Hematopoietic multipotent progenitor cell treated with erythropoietin and hydrocortisone succinate and interleukin-3 and kit ligand, for 4 days (in vitro differentiated cells): ENCODE measurements around the gene FAM72A.
A peak's percentile ranks its signal among the peaks of the same experiment; 100 is the strongest.
"Not testable (repeated sequence)": the region's sequence is repeated elsewhere in the genome, so short reads cannot be mapped to it uniquely, and the experiment has no call there.

Experiments used
- DNase-seq: peaks from one replicate; pipeline ENCODE4 v3.0.0-alpha.2; 2015

The FAM72A gene

GRCh38 chr1:206215600-206216392, 13.2 kb upstream of the FAM72A start:
- DNase-seq: not testable (repeated sequence)

- DNase-seq: not testable (repeated sequence)
Measured at GRCh38 chr1:206210802-206211201, 8.2 kb upstream of the FAM72A start.

DNA sequence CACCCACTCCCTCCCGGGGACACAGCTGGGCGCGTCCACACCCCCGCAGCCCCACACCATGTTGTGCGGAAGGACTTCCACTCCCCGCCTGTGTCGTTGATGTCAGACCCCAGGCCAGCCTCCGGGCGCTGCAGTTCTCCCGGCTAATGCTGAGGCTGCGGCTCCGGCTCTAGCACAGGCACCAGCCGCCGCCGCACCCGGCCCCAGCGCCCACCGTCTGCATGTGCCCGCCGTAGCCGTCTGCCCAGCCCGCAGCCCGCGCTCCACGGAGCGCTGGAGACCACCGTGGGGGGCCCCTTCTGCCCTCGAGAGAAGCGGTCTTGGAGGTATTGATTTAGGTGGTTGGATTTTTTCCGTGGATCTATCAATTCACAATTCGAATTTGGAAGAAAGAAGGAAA, 2.9 kb upstream of the FAM72A start:
- DNase-seq: not testable (repeated sequence)

DNA sequence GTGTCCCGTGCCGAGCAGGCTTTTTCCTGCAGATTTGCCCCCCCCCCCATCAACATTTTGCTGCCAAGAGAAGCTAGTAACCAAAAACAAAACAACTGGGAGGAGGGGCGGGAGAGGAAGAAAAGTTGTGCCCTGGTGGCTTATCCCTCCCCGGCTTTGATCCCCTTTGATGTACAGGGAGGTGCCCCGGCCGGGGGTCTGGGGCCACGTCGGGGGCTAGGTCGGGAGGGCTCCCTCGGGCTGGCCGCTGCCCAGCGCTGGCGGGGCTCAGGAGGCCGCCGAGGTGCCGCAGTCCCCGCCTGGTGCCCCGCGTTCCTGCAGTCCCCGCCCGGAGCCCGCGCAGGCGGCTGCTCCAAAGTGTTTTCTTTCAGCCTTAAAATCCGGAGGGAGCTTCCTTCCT, 2.2 kb upstream of the FAM72A start:
- DNase-seq: peak; percentile 5

DNA sequence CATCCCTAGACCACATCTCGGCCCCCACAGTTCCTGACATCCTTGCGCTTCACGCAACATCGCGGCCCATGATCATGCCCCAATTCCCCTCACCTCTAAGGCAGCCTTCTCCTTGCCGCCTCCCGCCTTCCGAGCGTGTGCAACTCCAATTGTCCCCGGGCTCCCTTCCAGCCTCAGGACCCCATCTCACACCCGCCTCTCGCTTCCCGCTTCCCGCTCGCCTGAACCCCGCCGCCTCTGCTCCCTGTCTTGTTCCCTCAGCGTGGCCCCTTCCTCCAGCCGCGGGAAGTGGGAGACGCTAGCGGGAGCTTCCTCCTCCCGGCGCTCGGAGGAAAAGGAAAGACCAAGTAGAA, 1.5 kb upstream of the FAM72A start:
- not testable (repeated sequence) for DNase-seq

GRCh38 chr1:206203364-206204158, 922 bp upstream of the FAM72A start, which contains the start of gene SRGAP2:
Gene SRGAP2, plus strand, starts transcription at chr1:206203541. Its CDS starts 2,430 bp downstream, at chr1:206205971.
- DNase-seq: peak; percentile 70

- not testable (repeated sequence) for DNase-seq
Measured at GRCh38 chr1:206196748-206197424, 5.8 kb downstream of the FAM72A start.

DNA sequence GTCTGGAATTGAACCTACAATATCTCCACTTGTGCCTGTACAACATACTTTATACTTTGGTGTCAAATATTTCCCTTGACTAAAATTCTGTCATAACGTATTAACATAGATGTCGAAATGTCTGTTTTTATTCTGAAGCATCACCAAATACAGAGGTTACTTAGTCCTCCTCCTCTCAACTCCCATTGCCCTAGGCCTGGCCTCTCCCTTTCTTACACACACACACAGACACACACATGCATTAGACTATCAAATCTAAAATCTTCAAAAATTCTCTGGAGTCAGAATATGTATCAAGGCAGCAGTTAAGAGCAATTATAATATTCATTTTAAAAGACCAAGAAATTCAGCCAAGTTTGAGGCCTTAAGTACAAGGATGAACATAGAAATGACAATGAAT, 7.5 kb downstream of the FAM72A start:
- not testable (repeated sequence) for DNase-seq

DNA sequence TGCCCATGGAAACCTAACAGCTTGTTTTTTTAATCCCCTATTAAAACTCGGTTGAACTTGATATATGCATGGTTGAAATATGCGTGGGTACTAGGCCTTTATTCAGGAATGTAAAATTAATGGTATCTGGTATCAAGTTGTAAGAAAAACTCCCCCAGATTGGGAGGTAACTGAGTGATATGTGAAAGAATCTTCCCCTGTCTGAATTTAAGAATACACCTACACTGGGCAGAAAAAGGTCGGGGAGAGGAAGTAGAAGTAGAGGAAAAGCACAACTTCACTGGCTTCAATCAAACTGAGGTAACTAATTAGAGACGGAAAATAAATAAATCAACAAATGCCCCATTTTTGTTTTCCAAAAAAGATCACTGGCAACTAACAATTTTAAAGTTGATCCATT, 15.8 kb downstream of the FAM72A start:
- DNase-seq: not testable (repeated sequence)

GRCh38 chr1:206185778-206186177, 16.9 kb downstream of the FAM72A start:
- DNase-seq: not testable (repeated sequence)

- DNase-seq: not testable (repeated sequence)
Measured at GRCh38 chr1:206183788-206184187, 18.9 kb downstream of the FAM72A start.

DNA sequence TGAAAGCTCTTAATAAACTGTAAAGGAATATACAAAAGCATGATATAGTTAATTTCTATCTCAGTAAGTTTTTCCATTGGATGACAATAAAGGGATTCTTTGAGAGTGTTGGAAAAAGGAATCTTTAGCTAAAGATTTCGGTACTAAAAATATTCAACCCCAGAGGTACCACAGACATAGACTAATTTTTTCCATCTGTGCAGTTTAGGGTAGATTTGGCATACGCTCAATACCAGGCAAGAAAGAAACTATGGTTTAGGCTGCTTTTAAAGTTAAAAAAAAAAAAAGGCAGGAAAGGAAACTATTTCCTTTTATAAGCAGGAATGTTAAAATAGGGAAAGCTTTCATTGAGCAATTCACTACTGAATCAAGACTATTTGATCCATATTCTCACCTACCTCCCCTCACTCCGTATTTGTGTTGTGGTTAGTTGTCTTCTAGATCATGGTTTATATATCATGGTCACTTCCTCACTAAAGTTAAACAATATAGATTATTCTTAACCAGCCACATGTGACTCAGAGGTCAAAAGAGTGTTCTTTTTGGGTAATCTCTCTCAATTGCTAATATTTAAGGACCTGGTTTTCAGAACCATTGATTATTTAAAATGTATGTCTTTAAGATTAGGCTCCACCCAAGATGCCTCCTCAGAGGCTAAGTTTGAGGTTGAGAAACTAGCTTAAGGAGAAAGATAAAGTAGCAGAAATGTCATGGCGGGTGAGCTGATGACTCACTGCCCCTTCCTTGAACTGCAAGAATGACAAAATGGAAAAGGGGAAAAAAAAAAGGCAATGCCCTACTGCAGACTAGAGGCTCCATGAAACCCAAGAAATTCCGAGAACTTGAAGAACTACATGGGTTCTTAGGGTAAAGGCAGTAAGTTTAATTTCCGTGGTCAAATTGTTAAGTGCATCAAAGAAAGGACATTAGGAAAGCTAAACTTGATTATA, 20.0 kb downstream of the FAM72A start:
- DNase-seq: not testable (repeated sequence)

GRCh38 chr1:206179666-206180065, 23.0 kb downstream of the FAM72A start:
- DNase-seq: not testable (repeated sequence)

GRCh38 chr1:206178061-206178989, 24.3 kb downstream of the FAM72A start:
- DNase-seq: not testable (repeated sequence)

- DNase-seq: not testable (repeated sequence)
Measured at GRCh38 chr1:206176114-206176502, 26.5 kb downstream of the FAM72A start.

DNA sequence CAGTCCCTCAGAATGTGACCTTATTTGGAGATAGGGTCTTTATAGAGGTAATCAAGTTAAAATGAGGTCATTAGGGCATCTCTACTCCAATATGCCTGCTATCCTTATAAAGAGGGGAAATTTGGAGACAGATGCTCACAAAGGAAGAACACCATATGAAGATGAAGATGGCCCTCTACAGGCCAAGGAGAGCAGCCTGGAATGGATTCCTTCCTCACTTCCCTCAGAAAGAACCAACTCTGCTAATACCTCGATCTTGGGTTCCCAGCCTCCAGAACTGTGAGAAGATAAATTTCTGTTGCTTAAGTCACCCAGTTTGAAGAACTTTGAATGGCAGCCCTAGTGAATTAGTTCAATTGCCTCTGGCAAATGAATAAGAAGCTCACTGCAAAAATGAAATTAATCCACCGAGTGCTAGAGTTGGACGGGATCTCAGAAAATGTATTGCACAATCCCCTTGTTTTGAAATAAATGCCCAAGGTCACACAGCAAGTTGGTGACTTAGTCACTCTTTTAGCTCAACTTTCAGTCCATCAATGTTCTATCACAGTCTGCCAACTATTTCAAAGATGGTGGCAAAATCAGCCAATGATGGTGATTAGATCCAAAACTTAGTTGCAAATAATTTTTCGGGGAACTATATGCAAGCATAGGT, 27.1 kb downstream of the FAM72A start:
- DNase-seq: peak; percentile 15

DNA sequence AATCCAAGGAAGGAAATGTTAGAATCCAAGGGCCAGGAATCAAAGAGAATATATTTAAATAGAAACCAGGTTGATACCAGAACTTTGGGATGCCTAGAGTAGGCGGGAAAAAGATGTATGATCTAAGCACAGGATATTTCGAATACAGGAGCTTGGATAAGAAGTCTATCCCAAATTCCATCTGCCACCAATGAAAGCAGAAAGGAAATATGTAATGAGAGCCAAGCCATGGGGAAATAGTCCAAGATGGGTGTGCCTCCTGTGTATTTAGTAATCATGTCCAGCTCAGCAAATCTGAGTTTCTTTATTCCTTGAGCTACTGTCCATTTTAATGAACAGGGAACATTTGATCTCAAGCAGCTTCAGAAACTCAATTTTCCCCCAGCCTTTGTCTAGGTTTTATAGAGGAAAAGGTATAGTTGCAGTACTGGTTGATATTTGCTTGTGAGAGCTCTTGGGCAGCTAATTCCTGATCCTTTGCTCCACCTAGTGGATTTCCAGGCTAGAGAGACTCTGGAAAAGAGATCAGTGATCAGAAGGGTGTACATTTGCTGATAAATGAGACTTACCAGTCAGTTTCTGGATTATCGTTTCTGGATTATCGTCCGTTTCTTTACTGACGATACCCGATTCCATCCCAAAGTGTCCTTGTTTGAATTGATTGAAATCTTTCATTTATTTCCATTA, 28.3 kb downstream of the FAM72A start:
- not testable (repeated sequence) for DNase-seq

- DNase-seq: not testable (repeated sequence)
Measured at GRCh38 chr1:206173110-206173719, 29.4 kb downstream of the FAM72A start.

DNA sequence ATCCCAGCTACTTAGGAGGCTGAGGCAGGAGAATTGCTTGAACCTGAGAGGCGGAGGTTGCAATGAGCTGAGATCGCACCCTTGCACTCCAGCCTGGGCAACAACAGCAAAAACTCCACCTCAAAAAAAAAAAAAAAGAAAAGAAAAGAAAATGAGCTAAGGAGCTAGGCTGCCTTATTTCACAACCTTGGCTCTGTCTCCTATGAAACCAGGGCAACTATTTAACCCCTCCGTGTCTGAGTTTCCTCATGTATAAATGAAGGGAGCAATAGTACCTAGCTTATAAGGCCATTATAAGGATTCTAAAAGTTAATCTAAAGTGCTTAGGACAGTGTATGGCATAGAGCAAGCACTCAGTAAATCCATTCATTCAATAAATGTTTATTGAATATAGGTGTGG, 32.8 kb downstream of the FAM72A start:
- DNase-seq: not testable (repeated sequence)
